Vagina (tissue), 2 donors: ENCODE data around the gene CACNA1C.

Experiments used
- POLR2A ChIP-seq, 2 donors: fragments of 450-650 bp; IDR thresholded peaks; one replicate each; pipeline ENCODE4 v1.6.1; 2017; ENCODE audit warnings: antibody characterized with exemption in 2 of 2, mild to moderate bottlenecking in 2 of 2, moderate library complexity in 2 of 2
- TF ChIP-seq, protein P1 (sequence below), 3 experiments: fragments of 450-650 bp in 2 of 3; fragments of 200-600 bp in 1 of 3; sonication (generic) in 1 of 3; IDR thresholded peaks; one replicate each; pipeline ENCODE4 v1.5.1; 2017 to 2019; ENCODE audit warnings: antibody characterized with exemption in 3 of 3, mild to moderate bottlenecking in 2 of 3, moderate library complexity in 2 of 3

DNA sequence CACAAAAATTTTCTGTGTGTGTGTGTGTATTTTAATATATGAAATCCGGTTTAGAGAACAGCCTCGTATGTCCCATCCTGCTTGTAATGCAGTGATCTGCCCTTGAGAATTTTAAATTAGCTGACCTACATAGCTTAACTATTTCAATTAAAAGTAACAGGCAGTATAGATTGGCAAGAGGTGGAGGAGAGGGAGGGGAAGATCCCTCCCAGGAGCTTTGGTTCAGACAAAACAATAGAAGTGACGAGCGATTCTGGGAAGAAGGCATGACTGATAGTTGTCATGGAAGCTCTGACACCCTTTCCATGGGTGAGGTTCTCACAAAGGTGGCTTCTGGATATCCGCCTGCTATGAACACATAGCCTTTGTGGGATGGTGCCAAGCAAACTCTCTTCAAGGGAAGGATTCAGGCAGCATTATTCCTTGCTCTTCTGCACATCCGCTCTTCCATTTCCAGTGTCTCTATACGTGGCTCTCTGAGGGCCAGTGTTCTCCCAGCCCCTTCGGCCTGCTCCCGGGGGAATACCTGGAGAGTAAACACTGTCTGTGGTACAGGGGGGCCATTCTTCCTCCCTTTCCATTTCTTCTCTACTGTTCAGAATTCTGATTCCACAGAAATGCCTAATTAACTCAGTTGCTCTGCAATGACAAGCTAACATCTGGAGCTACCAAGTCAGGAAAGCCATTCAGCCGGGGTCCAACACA, 182.0 kb downstream of the CACNA1C start:
- no peak for TF ChIP-seq POLR2A (IDR thresholded peaks at IDR 0.05)
- TF ChIP-seq, protein P1, sequence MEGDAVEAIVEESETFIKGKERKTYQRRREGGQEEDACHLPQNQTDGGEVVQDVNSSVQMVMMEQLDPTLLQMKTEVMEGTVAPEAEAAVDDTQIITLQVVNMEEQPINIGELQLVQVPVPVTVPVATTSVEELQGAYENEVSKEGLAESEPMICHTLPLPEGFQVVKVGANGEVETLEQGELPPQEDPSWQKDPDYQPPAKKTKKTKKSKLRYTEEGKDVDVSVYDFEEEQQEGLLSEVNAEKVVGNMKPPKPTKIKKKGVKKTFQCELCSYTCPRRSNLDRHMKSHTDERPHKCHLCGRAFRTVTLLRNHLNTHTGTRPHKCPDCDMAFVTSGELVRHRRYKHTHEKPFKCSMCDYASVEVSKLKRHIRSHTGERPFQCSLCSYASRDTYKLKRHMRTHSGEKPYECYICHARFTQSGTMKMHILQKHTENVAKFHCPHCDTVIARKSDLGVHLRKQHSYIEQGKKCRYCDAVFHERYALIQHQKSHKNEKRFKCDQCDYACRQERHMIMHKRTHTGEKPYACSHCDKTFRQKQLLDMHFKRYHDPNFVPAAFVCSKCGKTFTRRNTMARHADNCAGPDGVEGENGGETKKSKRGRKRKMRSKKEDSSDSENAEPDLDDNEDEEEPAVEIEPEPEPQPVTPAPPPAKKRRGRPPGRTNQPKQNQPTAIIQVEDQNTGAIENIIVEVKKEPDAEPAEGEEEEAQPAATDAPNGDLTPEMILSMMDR (IDR thresholded peaks at IDR 0.05), result no peak
